Lung (tissue), 16 donors: ENCODE measurements around the gene RBM28. TPM values are rescaled to one million over a fixed set of nuclear protein-coding genes. Genes with fewer than 3 reads are reported as not detected.
A peak's percentile ranks its signal among the peaks of the same experiment; 100 is the strongest.

Experiments used
- ATAC-seq: fragments of 200-7000 bp; cut with Tn5 transposase; one replicate; pipeline ENCODE4 v1.9.1; 2020; ENCODE audit warnings: moderate number of reproducible peaks; ENCODE audit not compliant: insufficient read depth, low FRiP score
- DNase-seq, 3 donors: peaks; one replicate each; pipeline ENCODE4 v3.0.0-alpha.2; 2013 to 2017
- H3K27ac ChIP-seq, 2 donors: one replicate each; pipeline ENCODE4 v1.5.1; 2013; ENCODE audit warnings: mild to moderate bottlenecking in 2 of 2, moderate library complexity in 2 of 2, control low read depth in 1 of 2, inconsistent platforms in 1 of 2, low read depth in 1 of 2, low read length in 1 of 2
- H3K27me3 ChIP-seq, 3 donors: one replicate each; pipeline ENCODE4 v1.5.1; 2013; ENCODE audit warnings: low read length in 2 of 3; ENCODE audit not compliant: control insufficient read depth in 3 of 3, insufficient read depth in 3 of 3
- H3K36me3 ChIP-seq, 4 donors: one replicate each; pipeline ENCODE4 v1.5.1; 2013; ENCODE audit warnings: low read length in 4 of 4, mild to moderate bottlenecking in 1 of 4, moderate library complexity in 1 of 4; ENCODE audit not compliant: control insufficient read depth in 4 of 4, insufficient read depth in 4 of 4
- H3K4me1 ChIP-seq, 5 donors: one replicate each; pipeline ENCODE4 v1.5.1; 2013; ENCODE audit warnings: low read length in 5 of 5, mild to moderate bottlenecking in 2 of 5, moderate library complexity in 1 of 5; ENCODE audit not compliant: control insufficient read depth in 5 of 5, insufficient read depth in 5 of 5
- H3K4me3 ChIP-seq: one replicate; pipeline ENCODE4 v1.5.1; 2013; ENCODE audit warnings: mild to moderate bottlenecking, control low read depth, moderate library complexity
- H3K9ac ChIP-seq, 2 donors: one replicate each; pipeline ENCODE4 v1.5.1; 2013; ENCODE audit warnings: low read length in 2 of 2, control low read depth in 1 of 2; ENCODE audit not compliant: insufficient read depth in 1 of 2
- H3K9me3 ChIP-seq, 4 donors: one replicate each; pipeline ENCODE4 v1.5.1; 2013; ENCODE audit warnings: low read length in 3 of 4, mild to moderate bottlenecking in 1 of 4, moderate library complexity in 1 of 4; ENCODE audit not compliant: control insufficient read depth in 4 of 4, insufficient read depth in 3 of 4
- WGBS, 2 donors: extraction: QIAGEN DNeasy Blood & Tissue Kit; methylation state at CpG; one replicate each; pipeline ENCODE4 v1.1.7; 2013; 5-methylcytosine and 5-hydroxymethylcytosine counted together
- long read RNA-seq, 5 donors: transcript quantifications; one replicate each; lab custom pipeline, GENCODE V29; 2026
- polyA plus RNA-seq, 2 donors: library from polyadenylated mRNA; stranded (reverse); fragments of 200-250 nt; gene quantifications; one replicate each; pipeline ENCODE4 v1.2.1, GENCODE V29; 2013
- total RNA-seq, 2 donors: library from RNA; depleted of rRNA in 1 of 2; stranded (reverse); fragments of >200 nt in 1 of 2; gene quantifications; one replicate each; pipeline ENCODE4 v1.2.1, GENCODE V29; 2014 to 2021
- TF ChIP-seq, protein P1 (sequence below): IDR thresholded peaks from 2 replicates; pipeline ENCODE4 v1.5.1; 2012; ENCODE audit warnings: mild to moderate bottlenecking; ENCODE audit errors: control extremely low read depth, extremely low read depth
- donor health status: control.
- donor health status: control.
- donor health status: Bipolar disorder and iron deficiency.
- donor health status: healthy.
- donor health status: DM: yes; HTN: yes; CAD: no.

RBM28 gene, protein sequence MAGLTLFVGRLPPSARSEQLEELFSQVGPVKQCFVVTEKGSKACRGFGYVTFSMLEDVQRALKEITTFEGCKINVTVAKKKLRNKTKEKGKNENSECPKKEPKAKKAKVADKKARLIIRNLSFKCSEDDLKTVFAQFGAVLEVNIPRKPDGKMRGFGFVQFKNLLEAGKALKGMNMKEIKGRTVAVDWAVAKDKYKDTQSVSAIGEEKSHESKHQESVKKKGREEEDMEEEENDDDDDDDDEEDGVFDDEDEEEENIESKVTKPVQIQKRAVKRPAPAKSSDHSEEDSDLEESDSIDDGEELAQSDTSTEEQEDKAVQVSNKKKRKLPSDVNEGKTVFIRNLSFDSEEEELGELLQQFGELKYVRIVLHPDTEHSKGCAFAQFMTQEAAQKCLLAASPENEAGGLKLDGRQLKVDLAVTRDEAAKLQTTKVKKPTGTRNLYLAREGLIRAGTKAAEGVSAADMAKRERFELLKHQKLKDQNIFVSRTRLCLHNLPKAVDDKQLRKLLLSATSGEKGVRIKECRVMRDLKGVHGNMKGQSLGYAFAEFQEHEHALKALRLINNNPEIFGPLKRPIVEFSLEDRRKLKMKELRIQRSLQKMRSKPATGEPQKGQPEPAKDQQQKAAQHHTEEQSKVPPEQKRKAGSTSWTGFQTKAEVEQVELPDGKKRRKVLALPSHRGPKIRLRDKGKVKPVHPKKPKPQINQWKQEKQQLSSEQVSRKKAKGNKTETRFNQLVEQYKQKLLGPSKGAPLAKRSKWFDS
- total RNA-seq (10 to 100 TPM; 32.6 to 44.7 TPM), polyA plus RNA-seq (10 to 100 TPM; 18.8 to 21.8 TPM)
- long read RNA-seq, donor 1, full-length matches to known transcripts = 1 of 1 reads
- long read RNA-seq, donor 1, partial matches to known transcripts = 0 of 1 reads
- long read RNA-seq, donor 1, other reads (novel, unspliced or antisense) = 0 of 1 reads
- long read RNA-seq, donor 2 = 0 reads
- long read RNA-seq, donor 3, partial matches to known transcripts = 10 of 10 reads
- long read RNA-seq, donor 3, other reads (novel, unspliced or antisense) = 0 of 10 reads
- long read RNA-seq, donor 4 = 0 reads
- long read RNA-seq, donor 5, partial matches to known transcripts = 0 of 1 reads
- long read RNA-seq, donor 5, other reads (novel, unspliced or antisense) = 0 of 1 reads

DNA sequence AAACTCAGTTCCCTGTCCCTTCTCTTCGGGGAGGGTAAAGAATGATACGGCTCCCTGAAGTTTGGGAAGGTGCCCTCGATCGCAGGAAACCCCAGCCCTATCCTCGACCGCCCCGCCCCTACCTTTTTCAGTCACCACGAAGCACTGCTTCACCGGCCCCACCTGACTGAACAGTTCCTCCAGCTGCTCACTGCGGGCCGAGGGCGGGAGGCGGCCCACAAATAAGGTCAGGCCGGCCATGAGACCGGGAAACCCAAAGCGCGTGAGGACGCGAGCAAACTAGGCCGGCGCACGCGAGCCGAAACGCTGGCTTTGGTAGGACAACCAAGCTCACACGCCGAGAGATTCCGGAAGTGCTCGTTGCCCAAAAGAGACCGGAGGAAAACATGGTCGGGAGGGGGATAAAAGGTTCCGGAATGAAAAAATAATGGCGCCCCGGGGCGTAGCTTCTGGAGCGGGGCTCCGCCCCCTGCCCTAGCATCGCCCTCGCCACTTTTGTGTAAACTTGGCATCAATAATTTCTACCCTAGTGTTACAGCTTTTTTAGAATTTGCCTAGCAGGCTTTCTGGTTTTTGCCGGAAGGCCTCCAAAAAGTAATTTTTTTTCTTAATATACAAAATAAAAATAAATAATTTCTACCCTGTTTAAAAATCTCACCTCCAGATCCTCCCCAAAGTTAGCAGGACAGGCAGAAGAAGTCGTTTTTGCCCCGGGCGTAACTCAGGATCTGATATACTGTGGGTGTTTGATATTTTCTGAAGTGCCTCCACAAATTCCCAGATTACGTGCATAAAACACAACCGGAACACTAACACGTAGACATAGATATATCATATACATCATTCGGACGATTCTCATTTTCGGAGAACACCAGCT is at the start of gene RBM28:
Gene RBM28 (minus strand): TSS at position 355 of the 877 bp plus-strand sequence. CDS start 115 bp downstream, at position 240.
- Histone ChIP-seq H3K27ac (peak within 1 kb of the TSS; percentile 62 to 93), H3K4me3 (peak within 1 kb of the TSS; percentile 87), H3K36me3 (peaks cover 0 to 6% (median under 1%) of the 10 kb centered on the region in 4 donors), H3K27me3 (no peaks in the 10 kb centered on the region), H3K4me1 (peaks cover 3 to 16% (median 10%) of the 10 kb centered on the region in 5 donors), H3K9ac (peak within 1 kb of the TSS; percentile 83 to 95), H3K9me3 (no peaks in the 10 kb centered on the region)
- ATAC-seq (peak; percentile 91), DNase-seq (peak; percentile 93 to 97 (median 96))
- TF ChIP-seq, protein P1, sequence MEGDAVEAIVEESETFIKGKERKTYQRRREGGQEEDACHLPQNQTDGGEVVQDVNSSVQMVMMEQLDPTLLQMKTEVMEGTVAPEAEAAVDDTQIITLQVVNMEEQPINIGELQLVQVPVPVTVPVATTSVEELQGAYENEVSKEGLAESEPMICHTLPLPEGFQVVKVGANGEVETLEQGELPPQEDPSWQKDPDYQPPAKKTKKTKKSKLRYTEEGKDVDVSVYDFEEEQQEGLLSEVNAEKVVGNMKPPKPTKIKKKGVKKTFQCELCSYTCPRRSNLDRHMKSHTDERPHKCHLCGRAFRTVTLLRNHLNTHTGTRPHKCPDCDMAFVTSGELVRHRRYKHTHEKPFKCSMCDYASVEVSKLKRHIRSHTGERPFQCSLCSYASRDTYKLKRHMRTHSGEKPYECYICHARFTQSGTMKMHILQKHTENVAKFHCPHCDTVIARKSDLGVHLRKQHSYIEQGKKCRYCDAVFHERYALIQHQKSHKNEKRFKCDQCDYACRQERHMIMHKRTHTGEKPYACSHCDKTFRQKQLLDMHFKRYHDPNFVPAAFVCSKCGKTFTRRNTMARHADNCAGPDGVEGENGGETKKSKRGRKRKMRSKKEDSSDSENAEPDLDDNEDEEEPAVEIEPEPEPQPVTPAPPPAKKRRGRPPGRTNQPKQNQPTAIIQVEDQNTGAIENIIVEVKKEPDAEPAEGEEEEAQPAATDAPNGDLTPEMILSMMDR = no peak
- 13 to 14% methylated on average over 49 of the region's 49 CpGs for WGBS, 2 donors

DNA sequence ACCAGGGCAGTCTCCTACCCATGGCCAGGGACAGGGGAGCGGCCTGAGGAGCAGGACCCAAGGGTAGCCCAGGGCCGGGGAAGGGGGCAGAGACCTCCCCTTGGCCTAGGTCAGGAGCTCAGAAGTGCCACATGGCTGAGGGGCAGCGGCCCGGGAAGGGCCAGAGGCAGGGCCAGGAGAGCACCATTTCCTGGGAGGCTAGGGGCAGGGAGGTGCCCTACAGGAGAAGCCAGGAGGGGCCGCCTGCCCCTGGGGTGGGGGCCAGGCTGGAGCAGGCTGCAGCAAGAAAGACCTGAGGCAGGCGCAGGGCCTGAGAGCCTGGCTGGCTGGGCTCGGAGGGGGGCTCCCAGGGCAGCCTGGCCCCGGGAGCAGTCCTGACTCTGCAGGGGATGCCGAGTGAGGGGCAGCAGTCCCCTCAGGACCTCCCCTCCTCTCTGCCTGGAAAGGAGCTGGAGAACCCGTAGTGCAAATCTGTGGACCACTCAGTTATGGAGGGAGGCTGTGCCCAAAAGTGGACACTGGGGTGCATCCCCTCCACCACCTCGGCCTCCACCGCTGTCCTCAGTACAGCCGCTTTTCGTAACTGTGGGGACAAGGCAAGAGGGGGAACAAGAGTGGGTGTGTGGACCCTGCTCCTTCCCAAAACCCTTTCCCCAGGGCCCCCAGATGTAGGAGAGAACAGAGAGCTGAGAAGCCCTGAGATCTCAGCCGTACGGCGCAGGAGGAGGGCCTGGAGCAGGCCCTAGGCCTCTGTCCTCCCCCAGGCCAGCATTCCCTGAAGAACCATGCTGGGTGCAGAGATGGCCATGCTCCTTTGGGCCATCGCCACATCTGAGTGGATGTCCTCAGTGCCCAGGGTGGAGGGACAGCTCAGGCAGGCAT is 49.0 kb upstream of the RBM28 start:
- H3K9ac ChIP-seq = no peak overlapping the region
- peaks cover 0 to 4% (median 0%) of the 10 kb centered on the region in 3 donors for H3K27me3 ChIP-seq
- no peak overlapping the region for H3K27ac ChIP-seq
- no peaks in the 10 kb centered on the region for H3K9me3 ChIP-seq
- 95% methylated on average over 18 of the region's 18 CpGs for WGBS, 2 donors
- TF ChIP-seq, protein P1 = no peak
- peaks cover 0 to 50% (median 12%) of the 10 kb centered on the region in 4 donors for H3K36me3 ChIP-seq
- no peak for DNase-seq
- H3K4me3 ChIP-seq = no peak overlapping the region
- H3K4me1 ChIP-seq = peaks cover 0 to under 1% (median 0%) of the 10 kb centered on the region in 5 donors
- no peak for ATAC-seq

DNA sequence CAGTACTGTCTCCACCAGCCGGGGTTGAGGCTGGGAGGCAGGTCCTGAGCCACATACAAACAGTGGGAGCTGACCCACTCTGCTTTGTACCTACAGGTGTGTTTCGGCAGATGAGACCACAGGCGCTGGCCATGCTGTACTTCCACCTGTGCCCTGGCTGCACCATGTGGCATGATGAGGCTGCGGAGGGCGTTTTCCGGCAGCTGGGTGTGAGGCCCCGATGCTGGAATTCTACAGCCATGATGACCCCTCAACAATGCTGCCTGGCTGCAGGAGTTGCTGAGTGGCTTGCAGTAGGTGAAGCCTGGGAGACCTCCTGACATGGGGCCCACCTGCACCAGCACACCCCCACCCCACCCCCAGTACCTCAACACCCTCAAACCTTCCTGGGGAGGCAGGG is 48.1 kb upstream of the RBM28 start:
- H3K4me1 ChIP-seq = peaks cover 0 to 6% (median 0%) of the 10 kb centered on the region in 5 donors
- no peak overlapping the region for H3K9ac ChIP-seq
- no peaks in the 10 kb centered on the region for H3K9me3 ChIP-seq
- H3K27ac ChIP-seq = no peak overlapping the region
- H3K36me3 ChIP-seq = peaks cover 0 to 45% (median 5%) of the 10 kb centered on the region in 4 donors
- WGBS, 2 donors = 94 to 96% methylated on average over 7 of the region's 7 CpGs
- no peak for DNase-seq
- H3K27me3 ChIP-seq = peaks cover 0 to 4% (median 0%) of the 10 kb centered on the region in 3 donors
- no peak overlapping the region for H3K4me3 ChIP-seq
- TF ChIP-seq, protein P1 = no peak
- ATAC-seq = no peak
